CD14-positive monocyte (primary cell): ENCODE results near the gene LSG1. TPM values are rescaled to one million over a fixed set of nuclear protein-coding genes. Genes with fewer than 3 reads are reported as not detected.

Experiments
- DNase-seq, 3 donors: peaks; one replicate each; pipeline ENCODE4 v3.0.0-alpha.2; 2011 to 2022
- H2AFZ ChIP-seq: 2 replicates; pipeline ENCODE4 v1.6.0; 2012; ENCODE audit warnings: mild to moderate bottlenecking, low read depth, low read length, inconsistent platforms; ENCODE audit not compliant: insufficient read depth, poor library complexity, severe bottlenecking
- H3K27ac ChIP-seq, 2 donors: 1 replicate in 1 of 2; 2 replicates in 1 of 2; pipeline ENCODE4 v1.5.1; 2012 to 2013; ENCODE audit warnings: low read length in 2 of 2, control low read depth in 1 of 2, inconsistent platforms in 1 of 2, low read depth in 1 of 2, mild to moderate bottlenecking in 1 of 2
- H3K27me3 ChIP-seq, 2 donors: one replicate each; pipeline versions ENCODE4 v1.6.0 to v1.6.1; 2011 to 2013; ENCODE audit warnings: low read length in 2 of 2; ENCODE audit not compliant: control insufficient read depth in 2 of 2, insufficient read depth in 2 of 2
- H3K36me3 ChIP-seq, 2 donors: replicated peaks in 1 of 2; 1 replicate in 1 of 2; 2 replicates in 1 of 2; pipeline versions ENCODE4 v1.5.1 to v1.6.1; 2012 to 2013; ENCODE audit warnings: low read length in 2 of 2, control low read depth in 1 of 2, inconsistent platforms in 1 of 2, mild to moderate bottlenecking in 1 of 2; ENCODE audit not compliant: insufficient read depth in 2 of 2, control insufficient read depth in 1 of 2
- H3K4me1 ChIP-seq, 2 donors: 1 replicate in 1 of 2; 2 replicates in 1 of 2; pipeline versions ENCODE4 v1.5.1 to v1.6.1; 2012 to 2013; ENCODE audit warnings: low read length in 2 of 2, control low read depth in 1 of 2, inconsistent platforms in 1 of 2, mild to moderate bottlenecking in 1 of 2, moderate library complexity in 1 of 2; ENCODE audit not compliant: insufficient read depth in 2 of 2, control insufficient read depth in 1 of 2
- H3K4me2 ChIP-seq: replicated peaks from 2 replicates; pipeline ENCODE3; 2012; ENCODE audit warnings: low read length, moderate library complexity, mild to moderate bottlenecking; ENCODE audit not compliant: poor library complexity, severe bottlenecking; ENCODE audit errors: extremely low read depth
- H3K4me3 ChIP-seq, 3 experiments: fragments of 200-600 bp in 1 of 3; sonication (generic) in 1 of 3; replicated peaks in 1 of 3; 1 replicate in 2 of 3; 2 replicates in 1 of 3; pipeline ENCODE4 v1.5.1; 2011 to 2013; ENCODE audit warnings: low read length in 3 of 3, mild to moderate bottlenecking in 3 of 3, control low read depth in 2 of 3, low read depth in 2 of 3, inconsistent platforms in 1 of 3, moderate library complexity in 1 of 3
- H3K79me2 ChIP-seq: 2 replicates; pipeline ENCODE4 v1.6.0; 2012; ENCODE audit warnings: mild to moderate bottlenecking, control low read depth, inconsistent platforms, low read length, moderate library complexity; ENCODE audit not compliant: insufficient read depth
- H3K9ac ChIP-seq: 2 replicates; pipeline ENCODE4 v1.6.0; 2017; ENCODE audit warnings: low read length, mild to moderate bottlenecking; ENCODE audit not compliant: insufficient read depth, poor library complexity, severe bottlenecking
- H3K9me3 ChIP-seq, 2 donors: replicated peaks in 1 of 2; 1 replicate in 1 of 2; 2 replicates in 1 of 2; pipeline versions ENCODE4 v1.5.1 to v1.6.1; 2012 to 2013; ENCODE audit warnings: low read length in 2 of 2, control low read depth in 1 of 2; ENCODE audit not compliant: control insufficient read depth in 1 of 2, insufficient read depth in 1 of 2
- H4K20me1 ChIP-seq: 2 replicates; pipeline ENCODE4 v1.6.0; 2012; ENCODE audit warnings: mild to moderate bottlenecking, low read length, control low read depth, moderate library complexity; ENCODE audit not compliant: insufficient read depth
- H3K27ac Mint-ChIP-seq, 7 donors: one replicate each; pipeline ENCODE4 v1.8.0; 2020; ENCODE audit warnings: mild to moderate bottlenecking in 7 of 7, mixed read lengths in 7 of 7, moderate library complexity in 6 of 7, inconsistent platforms in 2 of 7
- H3K27me3 Mint-ChIP-seq, 3 donors: one replicate each; pipeline ENCODE4 v1.8.0; 2021 to 2022; ENCODE audit warnings: low read depth in 3 of 3, mild to moderate bottlenecking in 3 of 3, mixed read lengths in 3 of 3, moderate library complexity in 3 of 3, inconsistent platforms in 1 of 3
- H3K36me3 Mint-ChIP-seq, 2 donors: one replicate each; pipeline ENCODE4 v1.8.0; 2020; ENCODE audit warnings: mixed read lengths in 2 of 2, inconsistent platforms in 1 of 2, mild to moderate bottlenecking in 1 of 2
- H3K4me1 Mint-ChIP-seq: one replicate; pipeline ENCODE4 v1.8.0; 2020; ENCODE audit warnings: mild to moderate bottlenecking, mixed read lengths
- H3K4me3 Mint-ChIP-seq, 2 donors: one replicate each; pipeline ENCODE4 v1.8.0; 2020; ENCODE audit warnings: mild to moderate bottlenecking in 2 of 2, mixed read lengths in 2 of 2, moderate library complexity in 1 of 2
- H3K9me3 Mint-ChIP-seq, 7 donors: one replicate each; pipeline ENCODE4 v1.8.0; 2020 to 2022; ENCODE audit warnings: mixed read lengths in 7 of 7, mild to moderate bottlenecking in 6 of 7, moderate library complexity in 6 of 7, inconsistent platforms in 2 of 7
- CTCF ChIP-seq: fragments of 200-600 bp; IDR thresholded peaks from one replicate; pipeline ENCODE4 v1.8.0; 2022; ENCODE audit warnings: antibody characterized with exemption, mild to moderate bottlenecking
- WGBS: methylation state at CpG from one replicate; pipeline ENCODE4 v1.1.5; 2013; ENCODE audit warnings: missing lambda C conversion rate; ENCODE audit not compliant: insufficient coverage; 5-methylcytosine and 5-hydroxymethylcytosine counted together
- intact Hi-C, 2 donors: fragments of 100-400 bp; cut with micrococcal nuclease; formaldehyde crosslinking; loops; one replicate each; pipeline versions ENCODE4 v1.15.0 to v1.15.1; 2023
- polyA plus RNA-seq, 3 donors: library from polyadenylated mRNA; depleted of rRNA in 1 of 3; unstranded in 2 of 3; stranded (reverse) in 1 of 3; fragments of 300-500 nt in 2 of 3; fragments of >200 nt in 1 of 3; fragmentation: Illumina TruSeq in 2 of 3; gene quantifications; 1 replicate in 2 of 3; 2 replicates in 1 of 3; pipeline ENCODE4 v1.2.3, GENCODE V29; 2012 to 2021

LSG1 gene
- polyA plus RNA-seq, 3 donors: 6.7 to 30.9 (median 9.9) TPM

GRCh38 chr3:194713299-194714136 lies 41.5 kb upstream of the LSG1 start:
- Mint-ChIP-seq H3K4me1 (peaks cover 2% of the 10 kb centered on the region), H3K9me3 (peaks cover 0 to 3% (median 0%) of the 10 kb centered on the region in 7 donors), H3K27me3 (peaks cover 0 to 4% (median 0%) of the 10 kb centered on the region in 3 donors), H3K36me3 (no peaks in the 10 kb centered on the region), H3K27ac (no peak overlapping the region), H3K4me3 (no peak overlapping the region)
- Histone ChIP-seq H3K4me3 (no peak overlapping the region), H3K9me3 (no peaks in the 10 kb centered on the region), H3K36me3 (no peaks in the 10 kb centered on the region), H3K79me2 (no peaks in the 10 kb centered on the region), H3K4me2 (no peak overlapping the region), H3K4me1 (no peaks in the 10 kb centered on the region), H3K27ac (no peak overlapping the region), H3K27me3 (no peaks in the 10 kb centered on the region), H4K20me1 (no peaks in the 10 kb centered on the region), H3K9ac (no peak overlapping the region), H2AFZ (no peak overlapping the region)
- 89% methylated on average over 4 of the region's 9 CpGs for WGBS
- no peak for TF ChIP-seq CTCF
- intact Hi-C loops: no loop called here
- DNase-seq: no peak

- peaks cover 0 to 5% (median 0%) of the 10 kb centered on the region in 3 donors for H3K27me3 Mint-ChIP-seq
- Histone ChIP-seq H3K9me3 (peaks cover 0 to 6% of the 10 kb centered on the region in 2 donors), H3K9ac (no peak overlapping the region), H3K4me1 (no peaks in the 10 kb centered on the region), H3K4me2 (no peak overlapping the region), H3K27me3 (no peaks in the 10 kb centered on the region), H2AFZ (no peak overlapping the region), H3K79me2 (no peaks in the 10 kb centered on the region), H3K36me3 (no peaks in the 10 kb centered on the region), H4K20me1 (no peaks in the 10 kb centered on the region), H3K4me3 (no peak overlapping the region), H3K27ac (no peak overlapping the region)
- 100% methylated on average over 1 of the region's 6 CpGs for WGBS
- no peak for TF ChIP-seq CTCF
- H3K4me1 Mint-ChIP-seq: peaks cover 2% of the 10 kb centered on the region
- peaks cover 0 to 4% of the 10 kb centered on the region in 2 donors for H3K36me3 Mint-ChIP-seq
- H3K4me3 Mint-ChIP-seq: no peak overlapping the region
- peaks cover 4 to 12% (median 8%) of the 10 kb centered on the region in 7 donors for H3K9me3 Mint-ChIP-seq
- DNase-seq: no peak
- intact Hi-C loops: no loop called here
- H3K27ac Mint-ChIP-seq: no peak overlapping the region
Observed at GRCh38 chr3:194711913-194712312, 39.9 kb upstream of the LSG1 start.
